Measurements from ENCODE around the gene OR10H2.

Gene OR10H2

GRCh38 chr19:15696654-15697194, 31.1 kb upstream of the OR10H2 start:
- no peak for DNase-seq (ENCODE audit: low read depth)
- in situ Hi-C loops (cut with HindIII; ENCODE audit: low sequenced_read_pairs): no loop called here
- H3K4me3 ChIP-seq (ENCODE audit: low read depth, low read length): no peak overlapping the region
- TF ChIP-seq CTCF (IDR thresholded peaks at IDR 0.05; ENCODE audit: low read depth, low read length, missing control alignments): no peak

- in situ Hi-C loops (cut with HindIII; ENCODE audit: low sequenced_read_pairs): no loop called here
- no peak for DNase-seq (ENCODE audit: low read depth)
- H3K4me3 ChIP-seq (ENCODE audit: low read depth, low read length): no peak overlapping the region
- TF ChIP-seq CTCF (IDR thresholded peaks at IDR 0.05; ENCODE audit: low read depth, low read length, missing control alignments): no peak
Measured at GRCh38 chr19:15701757-15702533, 25.9 kb upstream of the OR10H2 start.

GRCh38 chr19:15702534-15702930, 25.3 kb upstream of the OR10H2 start:
- TF ChIP-seq CTCF (IDR thresholded peaks at IDR 0.05; ENCODE audit: low read depth, low read length, missing control alignments): no peak
- no peak for DNase-seq (ENCODE audit: low read depth)
- no peak overlapping the region for H3K4me3 ChIP-seq (ENCODE audit: low read depth, low read length)
- in situ Hi-C loops (cut with HindIII; ENCODE audit: low sequenced_read_pairs): no loop called here

- in situ Hi-C loops (cut with HindIII; ENCODE audit: low sequenced_read_pairs): no loop called here
- TF ChIP-seq CTCF (IDR thresholded peaks at IDR 0.05; ENCODE audit: low read depth, low read length, missing control alignments): no peak
- DNase-seq (ENCODE audit: low read depth): no peak
- no peak overlapping the region for H3K4me3 ChIP-seq (ENCODE audit: low read depth, low read length)
Measured at GRCh38 chr19:15714638-15715037, 13.2 kb upstream of the OR10H2 start.

- no peak for DNase-seq (ENCODE audit: low read depth)
- TF ChIP-seq CTCF (IDR thresholded peaks at IDR 0.05; ENCODE audit: low read depth, low read length, missing control alignments): no peak
- in situ Hi-C loops (cut with HindIII; ENCODE audit: low sequenced_read_pairs): no loop called here
- no peak overlapping the region for H3K4me3 ChIP-seq (ENCODE audit: low read depth, low read length)
Measured at GRCh38 chr19:15715642-15716041, 12.2 kb upstream of the OR10H2 start.

- no peak for DNase-seq (ENCODE audit: low read depth)
- no peak for TF ChIP-seq CTCF (IDR thresholded peaks at IDR 0.05; ENCODE audit: low read depth, low read length, missing control alignments)
- no peak overlapping the region for H3K4me3 ChIP-seq (ENCODE audit: low read depth, low read length)
- in situ Hi-C loops (cut with HindIII; ENCODE audit: low sequenced_read_pairs): no loop called here
Measured at GRCh38 chr19:15717809-15718208, 10.0 kb upstream of the OR10H2 start.
